Pancreas (tissue), 10 donors: ENCODE measurements around the gene USP20. TPM values are rescaled to one million over a fixed set of nuclear protein-coding genes. Genes with fewer than 3 reads are reported as not detected.

Experiments used
- ATAC-seq, 4 donors: fragments of 200-7000 bp; cut with Tn5 transposase; one replicate each; pipeline versions ENCODE4 v1.8.0 to v1.9.1; 2020; ENCODE audit warnings: mild to moderate bottlenecking in 4 of 4, moderate library complexity in 4 of 4
- DNase-seq, 6 donors: peaks; one replicate each; pipeline ENCODE4 v3.0.0-alpha.2; 2020
- FAIRE-seq: peaks from 2 replicates; lab custom pipeline; 2012; peaks lifted over from hg19 to GRCh38; lab: Jason Lieb, UNC
- H3K27ac ChIP-seq, 4 donors: fragments of 200-600 bp; sonication (generic); 1 replicate in 3 of 4; 2 replicates in 1 of 4; pipeline versions ENCODE4 v1.5.0 to v1.8.0; 2020
- H3K27me3 ChIP-seq, 4 donors: fragments of 200-600 bp; one replicate each; pipeline ENCODE4 v1.8.0; 2021
- H3K36me3 ChIP-seq, 3 donors: fragments of 200-600 bp; sonication (generic) in 1 of 3; one replicate each; pipeline versions ENCODE4 v1.5.0 to v1.8.0; 2020 to 2021
- H3K4me1 ChIP-seq, 3 donors: fragments of 200-600 bp; one replicate each; pipeline ENCODE4 v1.8.0; 2021
- H3K4me3 ChIP-seq, 4 donors: fragments of 200-600 bp; sonication (generic) in 2 of 4; one replicate each; pipeline versions ENCODE4 v1.5.0 to v1.8.0; 2020 to 2021
- H3K9me3 ChIP-seq, 4 donors: fragments of 200-600 bp; one replicate each; pipeline ENCODE4 v1.8.0; 2021
- CTCF ChIP-seq, 4 donors: fragments of 200-600 bp; sonication (generic) in 3 of 4; IDR thresholded peaks; one replicate each; pipeline versions ENCODE4 v1.5.0 to v1.8.0; 2021; ENCODE audit warnings: antibody characterized with exemption in 4 of 4
- WGBS, 2 donors: extraction: QIAGEN DNeasy Blood & Tissue Kit; methylation state at CpG; one replicate each; pipeline ENCODE4 v1.1.7; 2013; 5-methylcytosine and 5-hydroxymethylcytosine counted together
- intact Hi-C, 3 donors: fragments of 100-400 bp; cut with DNase I; formaldehyde crosslinking; loops; one replicate each; pipeline versions ENCODE4 v1.11.1 to v1.14.2; 2022
- polyA plus RNA-seq, 2 donors: library from polyadenylated mRNA; stranded (reverse); fragments of 200-250 nt; gene quantifications; one replicate each; pipeline ENCODE4 v1.2.3, GENCODE V29; 2013
- total RNA-seq, 6 donors: library from RNA; stranded (reverse); fragmentation: NEBNext Ultra II Directional in 4 of 6; extraction: Animal tissue kit (Norgen Biotek cat#: 25700) in 4 of 6; gene quantifications; one replicate each; pipeline versions ENCODE4 v1.2.1 to v1.2.4, GENCODE V29; 2021 to 2023
- donor health status: healthy with polysubstance abuse.
- donor health status: DM: no; HTN: no; CAD: no; lungs with moderate emphysema.
- donor health status: DM: no; HTN: no; CAD: no.
- donor health status: control.
- donor health status: control.
- donor health status: Bipolar disorder and iron deficiency.
- donor health status: DM: yes; HTN: yes; CAD: no.
- donor health status: DM: no; HTN: no; CAD: no.
- donor health status: DM: no; HTN: no; CAD: no.
- donor health status: DM: yes; HTN: yes; CAD: no.

Gene USP20
- total and polyA plus RNA-seq, 8 donors = 9.7 to 54.8 (median 14.0) TPM

- FAIRE-seq = no peak
- Histone ChIP-seq H3K27ac (no peak overlapping the region), H3K36me3 (peaks cover 0 to 33% (median 5%) of the 10 kb centered on the region in 3 donors), H3K27me3 (no peaks in the 10 kb centered on the region), H3K9me3 (no peaks in the 10 kb centered on the region), H3K4me3 (no peak overlapping the region), H3K4me1 (no peaks in the 10 kb centered on the region)
- no peak for ATAC-seq
- DNase-seq = no peak
- no peak for TF ChIP-seq CTCF (IDR thresholded peaks at IDR 0.05)
- WGBS, 2 donors = 86 to 89% methylated on average over 7 of the region's 7 CpGs
- intact Hi-C loops = no loop called here
Measured at GRCh38 chr9:129857207-129857606, 21.9 kb downstream of the USP20 start.

GRCh38 chr9:129858167-129858962, 23.1 kb downstream of the USP20 start:
- no peak for FAIRE-seq
- Histone ChIP-seq H3K9me3 (no peaks in the 10 kb centered on the region), H3K27me3 (no peaks in the 10 kb centered on the region), H3K4me3 (no peak overlapping the region), H3K27ac (no peak overlapping the region), H3K4me1 (no peaks in the 10 kb centered on the region), H3K36me3 (peaks cover 0 to 23% (median 0%) of the 10 kb centered on the region in 3 donors)
- no peak for DNase-seq
- WGBS, 2 donors = 85% methylated on average over 11 of the region's 11 CpGs
- intact Hi-C loops = no loop called here
- no peak for ATAC-seq
- no peak for TF ChIP-seq CTCF (IDR thresholded peaks at IDR 0.05)

GRCh38 chr9:129860653-129861446, 25.6 kb downstream of the USP20 start:
- no peak for FAIRE-seq

GRCh38 chr9:129861447-129861827, 26.2 kb downstream of the USP20 start:
- Histone ChIP-seq H3K4me3 (no peak overlapping the region), H3K27ac (no peak overlapping the region), H3K9me3 (no peaks in the 10 kb centered on the region), H3K27me3 (no peaks in the 10 kb centered on the region), H3K36me3 (peaks cover 0 to 21% (median 0%) of the 10 kb centered on the region in 3 donors), H3K4me1 (no peaks in the 10 kb centered on the region)
- ATAC-seq (no peak), DNase-seq (no peak), FAIRE-seq (no peak)
- intact Hi-C loops = no loop called here
- TF ChIP-seq CTCF (IDR thresholded peaks at IDR 0.05) = no peak
- WGBS, 2 donors = 83 to 85% methylated on average over 12 of the region's 12 CpGs

More at GRCh38 chr9:129860653-129861446, 25.6 kb downstream of the USP20 start:
- no peak overlapping the region for H3K4me3 ChIP-seq
- no peaks in the 10 kb centered on the region for H3K9me3 ChIP-seq
- ATAC-seq (no peak), DNase-seq (no peak)
- H3K4me1 ChIP-seq = no peaks in the 10 kb centered on the region
- no peak overlapping the region for H3K27ac ChIP-seq
- intact Hi-C loops = no loop called here
- TF ChIP-seq CTCF (IDR thresholded peaks at IDR 0.05) = no peak
- H3K36me3 ChIP-seq = peaks cover 0 to 24% (median 0%) of the 10 kb centered on the region in 3 donors
- 74 to 79% methylated on average over 11 of the region's 11 CpGs for WGBS, 2 donors
- no peaks in the 10 kb centered on the region for H3K27me3 ChIP-seq
